Osteoblast (primary cell): ENCODE data around the gene PSMD6. TPM values are rescaled to one million over a fixed set of nuclear protein-coding genes. Genes with fewer than 3 reads are reported as not detected.

ENCODE experiments used
- DNase-seq: peaks from one replicate; pipeline ENCODE4 v3.0.0; 2011; ENCODE audit warnings: low spot score, mixed read lengths; ENCODE audit not compliant: insufficient read length; ENCODE audit errors: missing footprints
- H2AFZ ChIP-seq: 2 replicates; pipeline ENCODE4 v1.6.0; 2011; ENCODE audit warnings: mild to moderate bottlenecking, low read length
- H3K27ac ChIP-seq: 2 replicates; pipeline ENCODE4 v1.5.1; 2011; ENCODE audit warnings: mild to moderate bottlenecking, low read depth, low read length, moderate library complexity
- H3K27me3 ChIP-seq: 2 replicates; pipeline ENCODE4 v1.6.0; 2012; ENCODE audit warnings: mild to moderate bottlenecking, control low read depth, inconsistent platforms, low read length, moderate library complexity; ENCODE audit not compliant: insufficient read depth
- H3K36me3 ChIP-seq: 2 replicates; pipeline ENCODE4 v1.5.1; 2011; ENCODE audit warnings: mild to moderate bottlenecking, low read length, control low read depth, moderate library complexity; ENCODE audit not compliant: insufficient read depth
- H3K4me1 ChIP-seq: 2 replicates; pipeline ENCODE4 v1.5.1; 2011; ENCODE audit warnings: mild to moderate bottlenecking, low read length, control low read depth, moderate library complexity; ENCODE audit not compliant: insufficient read depth
- H3K4me2 ChIP-seq: 2 replicates; pipeline ENCODE4 v1.6.0; 2011; ENCODE audit warnings: mild to moderate bottlenecking, low read length; ENCODE audit not compliant: insufficient read depth
- H3K4me3 ChIP-seq: fragments of 200-600 bp; sonication (generic); 3 replicates; pipeline ENCODE4 v1.5.1; 2012; ENCODE audit warnings: mild to moderate bottlenecking, low read length, inconsistent platforms; ENCODE audit not compliant: insufficient read depth
- H3K79me2 ChIP-seq: 2 replicates; pipeline ENCODE4 v1.6.0; 2012; ENCODE audit warnings: mild to moderate bottlenecking, low read length, control low read depth, inconsistent platforms; ENCODE audit not compliant: insufficient read depth
- H3K9me3 ChIP-seq: 2 replicates; pipeline ENCODE4 v1.5.1; 2011; ENCODE audit warnings: low read depth, low read length, control low read depth
- H4K20me1 ChIP-seq: 2 replicates; pipeline ENCODE4 v1.6.0; 2012; ENCODE audit warnings: mild to moderate bottlenecking, low read length, control low read depth; ENCODE audit not compliant: insufficient read depth
- total RNA-seq: library from RNA; depleted of rRNA; stranded (reverse); fragments of >200 nt; gene quantifications from 2 replicates; pipeline ENCODE4 v1.2.3, GENCODE V29; 2012
- TF ChIP-seq, protein P1 (sequence below): IDR thresholded peaks from 2 replicates; pipeline ENCODE4 v1.5.1; 2011; ENCODE audit warnings: mild to moderate bottlenecking, low read depth, low read length, moderate library complexity; ENCODE audit errors: extremely low read depth

The PSMD6 gene
- total RNA-seq, 1 donor, result 76.7 TPM

DNA sequence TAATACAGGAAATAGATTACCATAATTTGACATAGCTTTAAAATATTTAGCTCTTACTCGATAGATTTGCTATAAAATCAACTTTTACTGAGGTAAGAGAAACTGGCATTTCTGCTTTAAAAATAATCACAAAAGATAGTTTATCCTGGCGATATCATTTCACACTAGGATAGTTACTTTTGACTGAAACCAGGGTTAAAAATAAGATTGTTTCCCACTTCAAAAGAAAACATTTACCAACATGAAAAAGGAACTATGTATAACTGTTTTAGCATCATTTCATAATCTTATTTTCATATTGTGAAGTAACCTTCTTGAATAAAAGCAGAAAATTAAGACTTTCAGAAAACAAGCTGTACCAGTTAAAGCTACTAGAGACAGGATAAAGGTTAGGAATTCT, 15.3 kb downstream of the PSMD6 start:
- H3K79me2 ChIP-seq, result peaks cover 22% of the 10 kb centered on the region
- H3K4me2 ChIP-seq, result no peak overlapping the region
- TF ChIP-seq, protein P1, sequence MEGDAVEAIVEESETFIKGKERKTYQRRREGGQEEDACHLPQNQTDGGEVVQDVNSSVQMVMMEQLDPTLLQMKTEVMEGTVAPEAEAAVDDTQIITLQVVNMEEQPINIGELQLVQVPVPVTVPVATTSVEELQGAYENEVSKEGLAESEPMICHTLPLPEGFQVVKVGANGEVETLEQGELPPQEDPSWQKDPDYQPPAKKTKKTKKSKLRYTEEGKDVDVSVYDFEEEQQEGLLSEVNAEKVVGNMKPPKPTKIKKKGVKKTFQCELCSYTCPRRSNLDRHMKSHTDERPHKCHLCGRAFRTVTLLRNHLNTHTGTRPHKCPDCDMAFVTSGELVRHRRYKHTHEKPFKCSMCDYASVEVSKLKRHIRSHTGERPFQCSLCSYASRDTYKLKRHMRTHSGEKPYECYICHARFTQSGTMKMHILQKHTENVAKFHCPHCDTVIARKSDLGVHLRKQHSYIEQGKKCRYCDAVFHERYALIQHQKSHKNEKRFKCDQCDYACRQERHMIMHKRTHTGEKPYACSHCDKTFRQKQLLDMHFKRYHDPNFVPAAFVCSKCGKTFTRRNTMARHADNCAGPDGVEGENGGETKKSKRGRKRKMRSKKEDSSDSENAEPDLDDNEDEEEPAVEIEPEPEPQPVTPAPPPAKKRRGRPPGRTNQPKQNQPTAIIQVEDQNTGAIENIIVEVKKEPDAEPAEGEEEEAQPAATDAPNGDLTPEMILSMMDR, result no peak
- H3K27me3 ChIP-seq, result no peaks in the 10 kb centered on the region
- DNase-seq, result no peak
- no peaks in the 10 kb centered on the region for H3K9me3 ChIP-seq
- H3K4me1 ChIP-seq, result peaks cover 19% of the 10 kb centered on the region
- peaks cover 94% of the 10 kb centered on the region for H3K36me3 ChIP-seq
- H3K27ac ChIP-seq, result no peak overlapping the region
- H4K20me1 ChIP-seq, result peaks cover 20% of the 10 kb centered on the region
- H3K4me3 ChIP-seq, result no peak overlapping the region
- H2AFZ ChIP-seq, result no peak overlapping the region

DNA sequence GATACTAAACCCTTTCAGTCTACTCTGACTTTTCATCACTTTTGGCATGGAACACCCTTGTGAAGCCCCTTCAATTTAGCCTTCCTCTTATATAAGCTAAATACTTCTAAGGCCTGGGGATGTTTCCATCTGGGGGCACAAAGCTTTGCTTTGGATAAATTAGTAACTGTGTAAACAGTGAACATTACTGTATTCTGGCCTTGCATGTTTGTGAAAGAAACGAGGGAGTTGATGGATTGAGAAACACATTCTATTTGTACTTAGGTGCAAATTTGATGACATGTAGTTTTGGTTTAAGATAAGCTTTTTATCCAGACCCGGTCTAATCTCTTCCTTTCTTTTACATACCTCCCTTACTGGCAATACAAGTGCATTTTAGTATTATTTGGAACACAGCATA, 19.7 kb downstream of the PSMD6 start:
- H3K36me3 ChIP-seq, result peaks cover 80% of the 10 kb centered on the region
- H4K20me1 ChIP-seq, result peaks cover 3% of the 10 kb centered on the region
- no peak overlapping the region for H2AFZ ChIP-seq
- no peak overlapping the region for H3K4me2 ChIP-seq
- H3K27me3 ChIP-seq, result no peaks in the 10 kb centered on the region
- H3K79me2 ChIP-seq, result peaks cover 5% of the 10 kb centered on the region
- peaks cover 4% of the 10 kb centered on the region for H3K4me1 ChIP-seq
- no peaks in the 10 kb centered on the region for H3K9me3 ChIP-seq
- H3K4me3 ChIP-seq, result no peak overlapping the region
- H3K27ac ChIP-seq, result no peak overlapping the region
- TF ChIP-seq, protein P1, result no peak
- DNase-seq, result no peak

DNA sequence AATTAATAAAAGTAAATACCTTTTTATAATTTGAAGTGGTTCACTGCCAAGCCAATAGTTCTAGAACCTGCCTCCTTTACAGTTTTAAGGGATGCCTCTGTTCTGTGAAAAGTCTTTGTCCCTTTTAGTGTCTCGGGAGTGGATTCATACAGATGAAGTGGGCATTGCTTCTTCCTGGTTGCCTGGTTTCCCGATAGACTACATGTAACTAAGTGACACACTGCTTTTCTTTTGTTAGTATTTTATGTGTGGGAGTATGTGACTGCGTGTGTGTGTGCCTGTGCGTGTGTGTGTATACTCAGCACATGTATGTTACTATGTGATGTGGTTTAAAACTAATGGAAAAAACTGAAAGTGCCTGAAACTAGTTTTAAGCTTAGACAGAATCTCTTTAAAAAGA, 21.1 kb downstream of the PSMD6 start:
- Histone ChIP-seq H3K27ac (no peak overlapping the region), H3K4me3 (no peak overlapping the region), H3K79me2 (peaks cover 6% of the 10 kb centered on the region), H4K20me1 (no peaks in the 10 kb centered on the region), H3K4me1 (no peaks in the 10 kb centered on the region), H3K4me2 (no peak overlapping the region), H2AFZ (no peak overlapping the region), H3K36me3 (peaks cover 75% of the 10 kb centered on the region), H3K27me3 (no peaks in the 10 kb centered on the region), H3K9me3 (no peaks in the 10 kb centered on the region)
- no peak for DNase-seq
- TF ChIP-seq, protein P1, result no peak

DNA sequence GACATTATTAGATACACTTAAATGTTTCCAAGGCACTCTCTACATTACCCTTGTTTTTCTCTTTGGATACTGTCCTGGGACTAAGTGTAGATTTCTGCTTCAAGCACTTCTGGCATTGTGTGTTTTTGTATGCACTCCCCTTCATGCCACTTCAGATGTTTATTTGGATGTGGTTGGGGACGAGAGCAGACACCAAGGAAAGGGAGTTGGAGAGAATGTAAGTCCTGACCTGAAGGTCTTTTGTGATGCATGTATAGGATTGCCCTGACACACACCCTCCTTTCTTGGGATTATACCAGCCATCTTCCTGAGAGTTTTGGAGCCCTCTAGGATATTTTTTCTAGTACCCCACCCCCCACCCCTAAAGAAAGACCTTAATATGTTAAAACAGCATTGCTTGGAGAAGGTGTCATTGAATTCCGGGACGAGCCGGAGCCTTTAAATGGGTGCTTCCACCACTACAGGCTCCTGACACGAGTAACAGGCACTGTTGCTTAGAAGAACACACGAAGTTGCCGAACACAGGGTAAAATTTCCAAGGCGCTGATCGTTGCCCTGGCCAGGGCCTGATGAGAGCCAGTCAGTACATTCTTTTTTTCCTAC, 22.7 kb downstream of the PSMD6 start:
- no peaks in the 10 kb centered on the region for H3K9me3 ChIP-seq

More for the DNA sequence above, 22.7 kb downstream of the PSMD6 start:
- Histone ChIP-seq H3K4me1 (no peaks in the 10 kb centered on the region), H4K20me1 (no peaks in the 10 kb centered on the region), H3K79me2 (peaks cover 6% of the 10 kb centered on the region), H2AFZ (no peak overlapping the region), H3K4me3 (no peak overlapping the region), H3K36me3 (peaks cover 72% of the 10 kb centered on the region), H3K27ac (no peak overlapping the region), H3K4me2 (no peak overlapping the region), H3K27me3 (no peaks in the 10 kb centered on the region)
- DNase-seq, result no peak
- TF ChIP-seq, protein P1, result no peak
